ENCODE results near the gene OR5H6. TPM values are rescaled to one million over a fixed set of nuclear protein-coding genes. Genes with fewer than 3 reads are reported as not detected.
A peak's percentile ranks its signal among the peaks of the same experiment; 100 is the strongest.

The OR5H6 gene
- total RNA-seq, 1 donor from 2014 or later, result not detected

DNA sequence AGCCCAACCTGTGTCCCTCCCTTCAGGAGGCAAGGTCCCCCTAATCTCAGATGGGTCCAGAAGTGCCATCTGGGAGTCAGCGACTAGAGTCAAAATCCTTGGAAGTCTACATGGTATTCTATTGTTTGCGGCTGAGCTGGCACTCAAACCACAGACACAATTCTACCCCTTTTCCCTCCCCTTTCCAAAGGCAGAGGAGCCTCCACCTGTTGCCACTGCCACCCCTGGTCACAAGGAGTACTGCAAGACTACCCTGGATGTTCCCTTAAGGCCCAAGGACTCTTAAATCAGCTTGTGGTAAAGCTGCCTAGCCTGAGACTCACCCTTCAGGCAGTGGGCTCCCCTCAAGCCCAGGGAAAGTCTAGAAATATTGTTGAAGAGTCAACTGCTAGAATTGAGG, 4.3 kb upstream of the OR5H6 start:
- Histone ChIP-seq H2AFZ (replicated peaks) (no peak overlapping the region), H3K36me3 (no peaks in the 10 kb centered on the region), H3K27me3 (no peaks in the 10 kb centered on the region), H3K9ac (no peak overlapping the region), H3F3A (ENCODE audit: low read depth) (no peaks in the 10 kb centered on the region), H4K20me1 (ENCODE audit: low read depth) (no peaks in the 10 kb centered on the region), H3K9me3 (ENCODE audit: low read depth) (no peaks in the 10 kb centered on the region), H3K27ac (no peak overlapping the region), H3K79me2 (ENCODE audit: low read depth) (no peaks in the 10 kb centered on the region), H3K4me3 (no peak overlapping the region), H3K4me2 (no peak overlapping the region), H3K4me1 (peaks cover 10% of the 10 kb centered on the region)
- H3K27ac Mint-ChIP-seq, result no peak overlapping the region
- no peaks in the 10 kb centered on the region for H3K36me3 Mint-ChIP-seq
- no peak for DNase-seq (ENCODE audit: low spot score)
- H3K4me3 Mint-ChIP-seq, result no peak overlapping the region
- no peaks in the 10 kb centered on the region for H3K27me3 Mint-ChIP-seq (ENCODE audit: insufficient read depth, low read depth)
- no peaks in the 10 kb centered on the region for H3K9me3 Mint-ChIP-seq
- TF ChIP-seq EZH2 (IDR thresholded peaks at IDR 0.05), result no peak
- TF ChIP-seq, protein P1, sequence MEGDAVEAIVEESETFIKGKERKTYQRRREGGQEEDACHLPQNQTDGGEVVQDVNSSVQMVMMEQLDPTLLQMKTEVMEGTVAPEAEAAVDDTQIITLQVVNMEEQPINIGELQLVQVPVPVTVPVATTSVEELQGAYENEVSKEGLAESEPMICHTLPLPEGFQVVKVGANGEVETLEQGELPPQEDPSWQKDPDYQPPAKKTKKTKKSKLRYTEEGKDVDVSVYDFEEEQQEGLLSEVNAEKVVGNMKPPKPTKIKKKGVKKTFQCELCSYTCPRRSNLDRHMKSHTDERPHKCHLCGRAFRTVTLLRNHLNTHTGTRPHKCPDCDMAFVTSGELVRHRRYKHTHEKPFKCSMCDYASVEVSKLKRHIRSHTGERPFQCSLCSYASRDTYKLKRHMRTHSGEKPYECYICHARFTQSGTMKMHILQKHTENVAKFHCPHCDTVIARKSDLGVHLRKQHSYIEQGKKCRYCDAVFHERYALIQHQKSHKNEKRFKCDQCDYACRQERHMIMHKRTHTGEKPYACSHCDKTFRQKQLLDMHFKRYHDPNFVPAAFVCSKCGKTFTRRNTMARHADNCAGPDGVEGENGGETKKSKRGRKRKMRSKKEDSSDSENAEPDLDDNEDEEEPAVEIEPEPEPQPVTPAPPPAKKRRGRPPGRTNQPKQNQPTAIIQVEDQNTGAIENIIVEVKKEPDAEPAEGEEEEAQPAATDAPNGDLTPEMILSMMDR (IDR thresholded peaks at IDR 0.05), result peak; percentile 31
- no peaks in the 10 kb centered on the region for H3K4me1 Mint-ChIP-seq

DNA sequence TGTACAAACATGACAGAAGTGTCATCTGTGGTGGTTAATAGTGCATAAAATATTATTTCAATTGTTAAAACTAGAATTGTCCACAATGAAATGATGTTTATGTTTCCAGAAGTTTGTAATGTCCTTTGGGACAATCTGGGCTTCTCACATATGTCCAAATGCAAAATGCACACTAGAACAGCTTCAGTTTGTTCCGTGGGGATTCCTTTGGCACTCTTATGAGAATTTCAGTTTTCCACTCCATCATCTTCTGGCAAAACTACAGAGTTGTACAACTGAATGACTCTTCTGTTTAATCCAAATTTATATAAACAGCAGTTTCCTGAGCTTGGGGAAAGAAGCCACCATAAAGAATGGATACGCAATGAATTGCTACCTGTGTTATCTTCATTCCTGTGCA, 2.0 kb upstream of the OR5H6 start:
- no peak overlapping the region for H3K4me2 ChIP-seq
- H3K4me3 ChIP-seq, result no peak overlapping the region
- no peaks in the 10 kb centered on the region for H3K9me3 Mint-ChIP-seq
- H2AFZ ChIP-seq (replicated peaks), result no peak overlapping the region
- H3K4me3 Mint-ChIP-seq, result no peak overlapping the region
- H3K36me3 Mint-ChIP-seq, result no peaks in the 10 kb centered on the region
- no peak overlapping the region for H3K27ac Mint-ChIP-seq
- H3K27ac ChIP-seq, result no peak overlapping the region
- no peaks in the 10 kb centered on the region for H3K27me3 ChIP-seq
- no peaks in the 10 kb centered on the region for H3K9me3 ChIP-seq (ENCODE audit: low read depth)
- no peaks in the 10 kb centered on the region for H3K79me2 ChIP-seq (ENCODE audit: low read depth)
- TF ChIP-seq, protein P1 (IDR thresholded peaks at IDR 0.05), result no peak
- no peak for TF ChIP-seq EZH2phosphoT487 (IDR thresholded peaks at IDR 0.05)
- no peak for TF ChIP-seq EZH2 (IDR thresholded peaks at IDR 0.05)
- no peaks in the 10 kb centered on the region for H3F3A ChIP-seq (ENCODE audit: low read depth)
- H3K36me3 ChIP-seq, result no peaks in the 10 kb centered on the region
- no peaks in the 10 kb centered on the region for H4K20me1 ChIP-seq (ENCODE audit: low read depth)
- no peaks in the 10 kb centered on the region for H3K27me3 Mint-ChIP-seq (ENCODE audit: insufficient read depth, low read depth)
- H3K4me1 Mint-ChIP-seq, result no peaks in the 10 kb centered on the region
- DNase-seq (ENCODE audit: low spot score), result no peak
- no peaks in the 10 kb centered on the region for H3K4me1 ChIP-seq
- no peak overlapping the region for H3K9ac ChIP-seq

DNA sequence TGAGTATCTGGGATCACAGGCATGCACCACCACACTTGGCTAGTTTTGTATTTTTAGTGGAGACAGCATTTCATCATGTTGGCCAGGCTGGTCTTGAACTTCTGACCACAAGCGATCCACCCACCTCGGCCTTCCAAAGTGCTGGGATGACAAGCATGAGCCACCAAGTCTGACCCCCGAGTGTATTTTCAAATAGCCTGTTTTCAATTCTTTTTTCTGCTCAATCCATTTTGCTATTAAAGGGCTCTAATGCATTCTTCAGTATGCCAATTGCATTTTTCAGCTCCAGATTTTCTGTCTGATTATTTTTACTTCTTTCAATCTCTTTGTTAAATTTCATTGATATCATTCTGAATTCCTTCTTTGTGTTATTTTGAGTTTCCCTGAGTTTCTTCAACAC, 5.8 kb downstream of the OR5H6 start:
- Mint-ChIP-seq H3K4me1 (no peaks in the 10 kb centered on the region), H3K4me3 (no peak overlapping the region), H3K27me3 (ENCODE audit: insufficient read depth, low read depth) (peaks cover 3% of the 10 kb centered on the region), H3K9me3 (peaks cover 10% of the 10 kb centered on the region), H3K36me3 (no peaks in the 10 kb centered on the region), H3K27ac (no peak overlapping the region)
- no peaks in the 10 kb centered on the region for H3K9me3 ChIP-seq (ENCODE audit: low read depth)
- H3K27me3 ChIP-seq, result no peaks in the 10 kb centered on the region
- no peaks in the 10 kb centered on the region for H3K4me1 ChIP-seq
- DNase-seq (ENCODE audit: low spot score), result no peak
- H3F3A ChIP-seq (ENCODE audit: low read depth), result no peaks in the 10 kb centered on the region
- no peaks in the 10 kb centered on the region for H3K79me2 ChIP-seq (ENCODE audit: low read depth)
- H3K9ac ChIP-seq, result no peak overlapping the region
- no peak overlapping the region for H3K4me2 ChIP-seq
- H4K20me1 ChIP-seq (ENCODE audit: low read depth), result no peaks in the 10 kb centered on the region
- no peaks in the 10 kb centered on the region for H3K36me3 ChIP-seq
- H3K27ac ChIP-seq, result no peak overlapping the region
- TF ChIP-seq EZH2 (IDR thresholded peaks at IDR 0.05), result no peak
- TF ChIP-seq, protein P1 (IDR thresholded peaks at IDR 0.05), result no peak
- TF ChIP-seq EZH2phosphoT487 (IDR thresholded peaks at IDR 0.05), result no peak
- H3K4me3 ChIP-seq, result no peak overlapping the region
- no peak overlapping the region for H2AFZ ChIP-seq (replicated peaks)

DNA sequence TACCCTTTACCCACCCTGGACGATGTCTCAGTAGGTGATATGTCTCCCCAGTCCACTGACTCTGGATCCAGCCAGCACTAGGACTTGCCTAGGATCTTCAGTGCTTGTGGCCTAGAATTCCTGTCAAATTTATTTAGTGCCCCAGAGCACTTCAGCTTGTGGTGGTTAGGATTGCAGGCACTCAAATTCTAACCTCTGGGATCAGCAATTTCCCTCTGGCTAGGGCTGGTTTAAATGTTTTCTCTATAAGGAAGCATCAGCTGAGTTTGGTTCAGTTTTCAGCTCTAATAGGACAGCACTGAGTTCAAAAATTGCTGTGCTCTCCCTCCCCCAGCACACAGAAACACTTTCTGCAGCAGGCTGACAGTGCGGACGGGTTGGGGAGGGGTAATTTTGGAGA, 8.1 kb downstream of the OR5H6 start:
- Histone ChIP-seq H3K9me3 (ENCODE audit: low read depth) (no peaks in the 10 kb centered on the region), H2AFZ (replicated peaks) (no peak overlapping the region), H3K4me1 (no peaks in the 10 kb centered on the region), H3K27ac (no peak overlapping the region), H4K20me1 (ENCODE audit: low read depth) (no peaks in the 10 kb centered on the region), H3K27me3 (no peaks in the 10 kb centered on the region), H3K4me2 (no peak overlapping the region), H3F3A (ENCODE audit: low read depth) (no peaks in the 10 kb centered on the region), H3K36me3 (no peaks in the 10 kb centered on the region), H3K79me2 (ENCODE audit: low read depth) (no peaks in the 10 kb centered on the region), H3K9ac (no peak overlapping the region), H3K4me3 (no peak overlapping the region)
- no peaks in the 10 kb centered on the region for H3K36me3 Mint-ChIP-seq
- peaks cover 3% of the 10 kb centered on the region for H3K27me3 Mint-ChIP-seq (ENCODE audit: insufficient read depth, low read depth)
- DNase-seq (ENCODE audit: low spot score), result no peak
- no peaks in the 10 kb centered on the region for H3K4me1 Mint-ChIP-seq
- peaks cover 10% of the 10 kb centered on the region for H3K9me3 Mint-ChIP-seq
- no peak overlapping the region for H3K4me3 Mint-ChIP-seq
- no peak overlapping the region for H3K27ac Mint-ChIP-seq
- no peak for TF ChIP-seq EZH2 (IDR thresholded peaks at IDR 0.05)
- TF ChIP-seq, protein P1 (IDR thresholded peaks at IDR 0.05), result no peak
